Left forelimb (tissue), 1 donor: Measurements from ENCODE around the gene ANO3.
"Not testable (repeated sequence)": the region's sequence is repeated elsewhere in the genome, so short reads cannot be mapped to it uniquely, and the experiment has no call there.

Source experiments
- DNase-seq: peaks from one replicate; pipeline ENCODE4 v3.0.0-alpha.2; 2018; ENCODE audit warnings: low spot score

ANO3 gene

DNA sequence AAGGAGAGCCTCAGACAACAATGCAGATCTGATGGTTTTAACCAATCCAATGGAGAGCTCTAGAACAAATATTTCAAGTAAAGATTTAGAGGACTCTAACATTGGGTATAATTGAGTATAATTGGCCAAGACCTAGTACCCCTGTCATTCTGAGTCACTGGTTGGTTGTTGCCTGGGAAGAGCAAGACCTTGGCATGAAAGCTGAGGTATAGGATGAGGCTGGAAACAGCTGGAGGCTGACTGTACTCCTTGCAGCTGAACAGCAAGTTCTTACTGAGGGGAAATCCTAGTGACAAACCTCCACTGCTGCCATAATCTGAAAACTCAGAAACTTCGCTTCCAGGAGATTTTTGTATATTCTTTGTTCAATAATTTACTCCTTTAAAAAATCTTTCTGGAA is 294.4 kb downstream of the ANO3 start:
- DNase-seq, result no peak

DNA sequence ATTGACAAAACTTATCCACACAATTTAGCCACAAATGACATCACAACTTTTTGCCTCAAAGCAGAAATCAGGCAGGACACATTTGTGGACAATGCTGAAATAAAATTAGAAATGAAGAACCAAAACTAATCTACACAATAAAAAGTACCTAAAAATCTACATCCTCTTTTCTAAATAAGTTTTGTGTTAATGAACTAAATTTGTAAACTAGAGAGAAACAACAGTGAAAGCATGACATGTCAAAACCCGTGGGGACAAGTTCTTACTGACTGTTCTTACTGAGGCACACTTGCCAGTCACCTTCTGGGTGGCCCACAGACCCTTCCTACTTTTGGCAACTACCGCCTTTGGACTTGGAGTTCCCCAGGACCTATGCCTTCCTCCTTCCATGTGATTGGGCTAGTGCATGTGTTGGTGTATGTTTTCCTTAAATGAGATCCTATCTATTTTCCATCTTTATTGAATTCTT is 300.8 kb downstream of the ANO3 start:
- no peak for DNase-seq

DNA sequence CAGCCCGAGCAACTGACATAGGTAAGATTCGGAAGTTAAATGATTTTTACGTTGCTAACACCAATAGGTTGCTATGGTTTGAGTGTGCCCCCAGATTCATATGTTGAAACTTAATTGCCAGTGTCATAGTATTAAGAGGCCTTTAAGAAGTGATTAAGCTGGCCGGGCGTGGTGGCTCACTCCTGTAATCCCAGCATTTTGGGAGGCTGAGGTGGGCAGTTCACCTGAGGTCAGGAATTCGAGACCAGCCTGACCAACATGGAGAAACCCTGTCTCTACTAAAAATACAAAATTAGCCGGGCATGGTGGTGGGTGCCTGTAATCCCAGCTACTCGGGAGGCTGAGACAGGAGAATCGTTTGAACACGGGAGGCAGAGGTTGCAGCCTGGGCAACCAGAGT is 311.4 kb downstream of the ANO3 start:
- not testable (repeated sequence) for DNase-seq

DNA sequence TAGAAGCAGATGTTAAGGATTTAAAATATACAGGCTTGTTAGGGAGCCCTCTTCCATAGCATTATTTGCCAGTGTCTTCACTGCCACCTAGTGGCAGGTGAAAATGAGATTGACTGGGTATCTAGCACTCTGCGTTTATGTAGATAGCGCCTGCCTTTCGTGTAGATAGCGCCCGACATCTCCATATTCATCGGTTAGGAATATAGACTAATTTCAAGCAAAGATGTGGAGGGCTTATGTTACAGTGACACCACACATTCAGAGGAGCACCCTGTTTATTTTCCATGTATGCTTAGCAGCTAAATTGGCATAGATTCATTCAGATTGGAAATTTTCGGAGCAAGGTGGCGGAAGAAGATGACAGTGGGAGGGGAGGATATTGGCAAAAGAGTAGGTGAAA is 318.0 kb downstream of the ANO3 start:
- no peak for DNase-seq

DNA sequence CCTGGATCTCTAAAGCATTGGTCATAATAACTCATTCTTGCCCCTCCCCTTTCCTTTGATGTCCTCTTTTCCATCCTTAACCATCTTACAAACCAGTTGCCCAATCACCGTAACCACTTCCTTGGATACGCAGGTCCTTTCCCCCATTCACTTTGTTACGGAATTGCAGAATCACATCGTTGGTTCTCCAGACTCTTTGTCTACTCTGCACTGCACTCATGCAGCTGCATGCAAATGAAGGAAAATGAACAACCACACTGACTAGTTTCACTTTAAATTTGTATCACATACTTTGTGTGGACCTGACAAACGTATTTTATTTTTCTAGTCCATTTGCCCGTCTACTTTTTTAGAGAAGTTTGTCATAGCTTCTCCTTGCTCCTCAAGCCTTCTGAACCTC is 320.0 kb downstream of the ANO3 start:
- no peak for DNase-seq

DNA sequence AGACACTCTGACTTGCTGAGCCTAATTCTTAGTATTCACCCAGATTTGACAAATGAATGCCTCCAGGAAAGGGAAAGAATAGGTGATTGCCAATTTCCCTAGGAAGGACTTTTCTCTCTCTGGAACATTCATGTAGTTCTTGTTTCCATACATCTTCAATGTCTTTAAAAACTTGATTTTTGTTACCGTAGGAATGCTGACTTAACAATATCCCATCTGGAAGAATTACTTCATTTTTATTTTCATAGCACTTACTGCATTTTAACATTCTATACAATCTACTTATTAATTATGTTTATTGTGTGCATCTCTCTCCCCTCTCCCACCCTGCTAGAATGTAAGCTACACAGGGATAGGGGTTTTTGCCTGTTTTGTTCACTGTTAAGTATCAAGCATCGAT is 323.4 kb downstream of the ANO3 start:
- DNase-seq, result no peak

DNA sequence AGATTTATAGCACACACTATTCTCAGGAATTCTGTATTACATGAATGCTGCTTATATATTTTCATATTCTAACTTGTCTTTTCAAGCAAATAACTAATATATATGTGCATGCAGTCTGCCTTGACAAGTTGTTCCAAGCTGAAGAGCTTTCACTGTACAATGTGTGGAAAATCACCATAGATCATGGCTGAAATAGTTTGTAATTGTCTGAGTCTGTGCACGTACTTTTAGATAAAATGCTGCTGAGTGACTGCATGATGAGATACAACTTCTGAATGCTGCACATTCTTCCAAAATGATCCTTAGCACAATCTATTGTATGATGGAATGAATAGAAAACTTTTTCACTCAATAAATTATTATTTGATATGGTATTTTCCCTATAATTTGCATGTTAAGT is 331.0 kb downstream of the ANO3 start:
- DNase-seq, result no peak

DNA sequence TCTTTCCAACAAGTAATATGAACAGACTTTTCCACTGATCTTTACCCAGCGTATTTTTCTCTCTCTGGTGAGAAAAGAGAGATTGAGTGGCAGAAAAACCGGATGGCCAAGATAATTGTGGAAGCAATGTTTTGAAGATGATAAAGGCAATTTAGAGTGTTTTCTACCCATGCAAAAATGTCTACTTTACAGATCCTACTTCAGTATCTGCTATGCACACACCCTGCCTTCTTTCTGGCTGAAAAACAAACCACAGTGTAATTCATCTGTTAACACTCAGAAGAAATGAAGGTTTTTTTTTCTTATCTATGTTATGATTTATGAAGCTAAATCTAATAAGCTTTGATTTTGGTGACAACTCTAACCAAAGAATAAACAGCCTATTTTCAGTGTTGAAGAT is 333.1 kb downstream of the ANO3 start:
- DNase-seq, result no peak

DNA sequence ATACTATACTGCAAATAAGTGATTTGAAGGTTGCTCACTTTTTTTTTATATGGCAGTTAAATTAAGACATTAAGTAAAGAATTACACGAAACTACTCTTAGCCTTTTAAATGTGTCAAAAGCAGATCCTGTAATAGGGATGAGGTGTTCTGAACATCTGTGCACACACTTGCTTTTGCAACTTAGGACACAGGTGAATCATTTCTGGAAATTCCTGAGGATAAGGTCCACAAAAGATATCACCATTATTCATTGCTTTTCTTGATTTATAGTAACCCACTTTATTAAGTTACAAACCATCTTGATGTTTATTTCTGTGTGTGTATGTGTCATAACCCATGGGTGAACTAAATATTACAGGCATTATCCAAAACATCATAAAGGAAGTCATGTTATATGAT is 334.0 kb downstream of the ANO3 start:
- no peak for DNase-seq

DNA sequence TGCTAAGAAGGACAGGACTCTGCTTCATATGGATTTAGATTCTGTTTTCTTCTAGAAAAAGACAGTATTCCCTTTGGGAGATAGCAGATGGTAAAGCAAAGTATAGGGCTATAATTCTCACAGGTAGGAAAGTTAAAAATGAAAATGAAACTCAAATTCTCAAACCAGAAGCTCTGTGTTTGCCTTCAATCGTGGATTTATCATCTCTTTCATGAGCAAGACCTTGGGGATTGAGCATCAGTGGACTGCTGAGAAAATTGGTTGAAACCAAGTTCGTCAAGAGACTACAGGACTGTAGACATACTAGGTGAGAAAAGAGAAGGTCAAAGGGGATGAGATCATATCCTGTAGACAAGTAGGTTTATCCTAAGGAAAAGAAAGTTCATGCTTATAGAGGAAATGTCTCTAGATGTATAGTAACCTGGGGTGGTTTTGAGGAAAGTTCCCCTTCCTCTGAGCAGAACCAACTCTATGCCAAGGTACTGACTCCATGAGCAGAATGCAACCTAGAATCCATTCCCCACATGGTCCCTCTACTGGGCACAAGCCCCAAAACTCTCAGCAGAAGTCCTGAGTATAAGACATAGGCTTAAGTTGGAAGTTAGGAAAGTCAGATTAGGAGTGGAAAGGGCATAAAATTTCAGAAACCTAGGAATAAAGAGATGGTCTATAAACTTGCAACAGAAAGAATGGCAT is 343.5 kb downstream of the ANO3 start:
- DNase-seq, result no peak

DNA sequence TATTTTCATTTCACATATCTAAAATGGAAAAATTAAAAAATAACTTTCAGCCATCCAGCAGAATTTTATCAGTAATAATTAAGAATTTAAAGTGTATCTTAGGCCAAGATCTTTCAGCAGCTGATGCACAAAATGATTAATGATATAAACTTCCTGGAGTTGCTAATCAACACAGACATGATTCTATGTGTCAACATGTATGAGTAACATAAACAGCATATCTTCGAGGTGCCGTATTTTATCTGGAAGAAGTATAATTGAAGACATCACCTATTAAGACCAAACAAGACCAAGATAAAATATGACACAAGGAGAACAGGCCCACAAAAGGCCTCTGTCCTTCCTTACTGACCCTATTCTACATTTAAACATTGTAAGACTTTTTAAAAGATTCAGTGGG is 344.7 kb downstream of the ANO3 start:
- no peak for DNase-seq

DNA sequence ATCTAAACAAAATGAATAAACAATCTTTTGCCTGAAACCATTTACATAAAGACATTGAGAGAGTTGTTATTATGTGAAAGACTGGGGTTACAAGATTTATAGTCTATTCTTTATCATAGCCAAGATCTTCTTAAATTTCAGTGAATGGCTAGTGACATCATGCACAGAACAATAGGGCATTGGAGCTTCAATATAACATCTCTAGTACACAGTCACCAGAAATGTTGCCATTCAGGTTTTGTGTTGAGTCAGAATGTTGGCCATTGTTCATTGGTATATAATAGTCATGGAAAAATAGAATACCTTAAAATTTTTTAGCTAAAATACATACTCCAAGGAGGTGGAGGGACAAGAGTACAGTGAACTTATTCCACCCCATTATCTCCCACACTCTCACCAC is 345.6 kb downstream of the ANO3 start:
- DNase-seq, result no peak

DNA sequence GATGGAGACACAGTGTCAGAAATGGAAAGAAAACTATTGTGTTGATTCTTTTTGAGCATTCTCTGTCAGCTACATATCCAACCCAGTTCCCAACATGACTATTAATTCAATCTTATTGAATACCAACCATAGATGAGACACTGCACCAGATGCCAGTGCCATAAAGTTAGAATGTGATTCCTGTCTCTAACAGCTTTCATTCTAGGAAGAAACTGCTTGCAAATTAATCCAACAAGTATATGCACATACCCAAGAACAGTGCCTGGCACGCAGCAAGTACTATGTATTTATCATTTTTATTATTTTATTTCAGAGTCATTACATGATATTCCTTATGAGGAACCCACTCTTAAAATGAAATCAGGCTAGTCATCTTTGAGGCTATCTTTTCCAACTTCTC is 355.4 kb downstream of the ANO3 start:
- DNase-seq, result no peak

DNA sequence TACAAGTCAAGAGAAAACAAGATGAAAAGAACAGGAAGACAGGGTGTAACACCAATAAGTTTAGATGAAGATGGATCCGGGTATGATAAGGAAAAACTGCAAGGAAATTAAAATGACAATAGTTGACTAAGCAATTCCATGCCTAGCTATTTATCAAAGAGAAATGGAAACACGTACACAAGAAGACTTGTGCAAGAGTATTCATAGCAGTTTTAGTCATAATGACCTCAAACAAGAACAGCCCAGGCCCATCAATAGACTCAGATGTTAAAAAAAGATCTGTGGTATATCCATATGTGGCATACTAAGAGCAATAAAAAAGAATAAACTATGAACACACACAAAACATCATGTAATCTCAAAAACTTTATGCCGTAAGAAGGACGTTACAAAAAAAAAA is 356.8 kb downstream of the ANO3 start:
- DNase-seq, result no peak

DNA sequence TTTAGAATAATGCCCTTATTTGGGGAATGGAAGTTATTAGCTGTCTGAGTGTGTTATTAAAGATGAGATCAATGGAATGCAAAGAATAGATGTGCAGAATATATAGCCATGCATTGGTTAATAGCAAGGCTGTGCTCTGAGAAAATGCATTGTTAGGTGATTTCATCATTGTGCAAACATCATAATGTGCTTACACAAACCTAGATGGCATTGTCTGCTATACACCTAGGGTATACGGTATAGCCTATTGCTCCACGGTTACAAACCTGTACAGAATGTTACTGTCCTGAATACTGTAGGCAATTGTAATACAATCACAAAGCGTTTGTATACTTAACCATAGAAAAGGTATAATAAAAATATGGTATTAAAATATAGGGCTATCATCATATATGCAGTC is 364.4 kb downstream of the ANO3 start:
- DNase-seq, result no peak

DNA sequence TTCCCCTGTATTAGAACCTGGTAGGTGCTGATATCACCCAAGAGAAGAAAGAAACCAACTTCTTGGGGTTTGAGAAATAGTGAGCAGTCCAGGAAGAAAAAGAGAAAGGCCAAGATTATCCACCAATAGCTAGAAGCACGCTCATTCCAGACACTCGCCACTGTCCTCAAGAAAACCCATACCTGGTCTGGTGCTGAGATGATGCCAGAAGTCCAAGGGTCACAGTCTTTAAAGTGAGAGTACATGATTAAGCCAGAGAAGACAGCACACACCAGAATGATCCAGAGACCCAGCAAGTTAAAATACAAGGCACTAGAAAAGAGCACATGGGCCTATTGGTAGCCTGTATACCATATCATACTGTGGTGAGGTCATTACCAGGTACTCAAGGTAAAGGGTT is 366.3 kb downstream of the ANO3 start:
- DNase-seq, result no peak

DNA sequence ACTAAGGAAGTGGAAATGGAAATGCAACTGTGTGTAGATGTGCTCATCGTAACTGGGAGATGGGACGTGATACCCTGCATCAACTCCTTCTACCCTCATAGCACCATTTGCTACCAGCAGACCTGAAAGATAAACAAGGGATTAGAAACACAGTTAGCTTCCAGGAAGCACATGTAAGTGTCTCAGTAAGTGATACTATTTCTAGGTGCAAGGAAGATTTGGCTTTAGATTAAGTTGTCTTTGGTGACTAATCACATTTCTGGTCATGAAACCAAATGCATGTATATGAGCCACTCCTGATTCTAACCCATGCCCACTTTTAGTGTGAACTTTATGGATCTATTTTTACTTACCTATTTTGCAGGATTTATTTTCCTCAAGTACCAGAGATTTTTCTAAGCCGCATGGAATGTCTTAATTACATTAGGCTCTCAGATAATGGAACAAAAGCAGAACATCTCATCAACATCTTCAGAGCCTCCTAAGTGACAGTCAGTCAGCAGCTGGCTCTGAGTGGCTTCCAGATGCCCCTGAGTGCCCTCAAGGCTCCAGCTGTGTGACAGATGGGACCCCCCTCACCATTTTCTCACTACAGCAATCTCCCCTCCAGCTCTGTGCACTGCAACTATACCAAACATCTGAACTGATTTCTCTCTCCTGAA is 368.8 kb downstream of the ANO3 start:
- DNase-seq, result no peak

DNA sequence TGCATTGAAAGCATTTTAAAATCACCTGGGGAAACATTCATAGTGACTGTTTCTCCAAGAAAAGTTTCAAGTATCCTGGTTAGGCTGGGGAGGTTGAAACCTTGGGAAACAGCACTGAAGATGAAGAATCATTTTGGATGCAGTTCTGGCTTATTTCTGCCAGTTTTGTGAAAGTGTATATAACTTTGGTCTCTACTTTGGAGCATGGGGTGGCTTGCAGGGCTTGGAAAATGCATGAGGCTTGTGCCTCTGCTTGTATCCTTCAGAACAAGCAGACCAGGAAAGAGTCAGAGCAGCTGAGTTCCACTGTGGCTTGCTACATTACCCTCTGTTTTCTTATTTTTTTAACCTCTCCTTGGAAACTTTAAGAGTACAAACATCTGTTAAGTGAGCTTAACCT is 370.5 kb downstream of the ANO3 start:
- DNase-seq, result no peak

DNA sequence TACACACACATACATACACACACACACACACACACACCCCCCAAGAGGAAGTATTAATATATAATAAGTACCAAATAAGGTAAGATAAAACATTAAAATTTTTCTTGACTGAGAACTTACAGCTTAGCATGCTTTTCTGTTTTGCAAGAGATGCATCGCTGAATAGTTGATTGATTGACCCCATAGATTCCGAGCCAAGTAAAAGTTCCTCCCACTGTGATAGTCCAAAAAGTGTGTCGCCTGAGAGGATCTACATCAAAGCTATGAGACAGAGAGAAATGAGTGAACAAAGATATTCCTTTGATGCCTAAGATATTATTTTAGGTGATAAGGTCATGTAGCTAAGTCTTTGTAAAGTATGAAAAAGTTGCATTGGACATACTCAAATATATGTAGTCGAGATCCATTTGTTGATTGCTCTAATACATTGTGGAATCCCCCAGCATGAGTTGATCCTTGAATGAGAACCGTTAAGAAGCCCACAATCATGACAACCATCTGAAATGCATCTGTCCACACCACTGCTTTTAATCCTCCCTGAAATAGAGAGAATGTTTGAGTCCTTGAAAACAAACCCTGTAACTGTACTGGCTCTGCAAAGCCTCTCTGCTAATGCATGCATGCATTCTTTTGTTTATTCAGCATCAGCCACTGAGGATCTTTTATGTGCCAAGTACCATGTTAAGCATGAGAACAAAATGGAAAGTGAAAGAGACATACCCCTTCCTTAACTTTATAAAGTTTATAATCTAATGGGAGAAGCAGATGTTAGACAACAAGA is 371.7 kb downstream of the ANO3 start:
- no peak for DNase-seq

DNA sequence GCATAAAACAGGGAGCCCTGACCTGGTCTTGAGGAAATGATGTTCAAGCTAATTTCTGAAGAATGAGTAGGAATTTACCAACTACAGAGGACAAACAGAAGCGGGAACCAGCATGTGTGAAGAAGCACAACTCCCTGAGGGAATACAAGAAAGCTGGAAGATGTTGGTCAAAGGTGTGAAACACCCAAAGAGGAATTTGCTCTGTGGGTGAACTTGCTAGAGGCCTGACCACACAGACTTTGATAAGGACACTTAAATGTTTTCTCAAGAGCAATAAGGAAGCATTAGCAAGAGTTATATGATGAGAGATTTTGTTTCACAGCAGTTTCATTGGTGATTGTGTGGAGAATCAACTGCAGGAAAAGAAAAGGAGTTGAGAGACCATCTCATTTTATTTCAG is 372.3 kb downstream of the ANO3 start:
- no peak for DNase-seq

DNA sequence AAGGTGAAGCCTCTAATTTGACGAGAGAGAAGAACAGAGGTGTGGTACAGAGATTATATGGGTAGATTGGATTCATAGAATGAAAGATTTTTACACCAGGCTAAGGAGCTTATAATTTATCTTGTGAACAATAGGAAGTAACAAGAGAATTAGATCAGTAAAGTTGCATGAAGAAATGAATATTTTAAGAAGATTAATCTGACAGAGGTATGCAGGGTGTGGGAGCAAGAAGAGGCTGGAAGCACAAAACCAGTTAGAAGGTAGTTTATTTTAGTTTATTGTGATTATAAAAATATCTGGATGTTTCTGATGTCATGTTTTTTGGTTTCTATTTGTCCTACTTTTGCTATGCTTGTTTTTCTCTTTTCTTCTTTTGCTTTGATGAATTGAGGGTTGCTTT is 374.3 kb downstream of the ANO3 start:
- DNase-seq, result no peak

DNA sequence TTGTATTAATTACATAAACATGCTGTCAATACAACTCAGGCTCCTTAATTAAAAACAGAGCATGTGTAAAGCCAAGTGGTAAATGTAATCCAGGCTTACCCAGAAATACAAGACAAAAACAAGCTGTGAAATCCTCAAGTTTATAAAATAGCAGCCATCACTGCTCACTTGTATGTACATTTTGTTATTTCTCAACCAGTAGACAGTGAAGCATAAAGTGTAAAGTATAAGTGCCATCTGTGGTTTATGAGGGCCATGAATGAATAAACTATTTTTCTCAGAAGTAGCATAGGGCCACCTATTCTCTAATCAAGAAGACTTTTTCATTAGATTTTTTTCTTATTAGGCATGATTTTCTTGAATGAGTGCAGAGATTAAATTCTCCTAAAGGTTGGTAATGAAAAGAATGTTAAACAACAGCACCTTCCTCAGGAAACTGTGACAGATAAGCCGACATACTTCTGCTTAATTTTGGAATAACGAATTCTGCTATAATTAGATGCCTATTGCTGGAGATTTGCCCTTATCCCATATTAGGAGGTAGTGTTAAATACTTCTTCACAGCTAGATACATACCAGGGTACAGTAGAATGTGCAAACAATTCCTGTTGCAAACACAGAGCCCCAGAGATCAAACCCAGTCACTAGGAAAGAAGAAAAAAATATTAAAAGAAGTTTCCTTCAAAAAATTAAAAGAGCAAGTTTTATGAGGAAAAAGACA is 377.0 kb downstream of the ANO3 start:
- no peak for DNase-seq

DNA sequence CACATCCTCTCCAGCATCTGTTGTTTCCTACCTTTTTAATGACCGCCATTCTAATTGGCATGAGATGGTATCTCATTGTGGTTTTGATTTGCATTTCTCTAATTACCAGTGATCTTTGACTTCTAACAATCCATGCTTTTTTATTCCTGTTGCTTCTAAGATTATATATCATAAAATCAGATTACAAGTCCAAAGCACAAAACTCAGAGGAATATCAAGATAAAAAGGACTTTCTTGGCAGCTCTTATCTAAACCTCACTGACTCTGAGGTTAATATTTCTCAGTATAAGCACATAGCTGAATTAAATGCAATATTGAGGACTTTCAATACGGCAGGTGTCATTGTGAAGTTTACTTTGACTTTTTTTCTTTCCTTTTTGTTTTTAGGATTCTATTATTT is 378.6 kb downstream of the ANO3 start:
- no peak for DNase-seq
